Ramos (cell line): ENCODE results near the gene ANKS4B.
"Not testable (repeated sequence)": the region's sequence is repeated elsewhere in the genome, so short reads cannot be mapped to it uniquely, and the experiment has no call there.

ENCODE experiments used
- in situ Hi-C: fragments of 300-500 bp; cut with MboI; formaldehyde crosslinking; loops from one replicate; pipeline ENCODE4 v1.14.3; 2022; ENCODE audit warnings: low sequenced_read_pairs; ENCODE audit not compliant: unreplicated experiment

The ANKS4B gene

GRCh38 chr16:21217121-21217520 is 16.4 kb upstream of the ANKS4B start:
- in situ Hi-C loops = no loop called here

- in situ Hi-C loops = no loop called here
Measured at GRCh38 chr16:21218153-21218552, 15.3 kb upstream of the ANKS4B start.

- in situ Hi-C loops = no loop called here
Measured at GRCh38 chr16:21219551-21219950, 13.9 kb upstream of the ANKS4B start.

- in situ Hi-C loops = no loop called here
Measured at GRCh38 chr16:21222495-21223337, 10.8 kb upstream of the ANKS4B start.

GRCh38 chr16:21223787-21224186 is 9.7 kb upstream of the ANKS4B start:
- in situ Hi-C loops = no loop called here

GRCh38 chr16:21224800-21225199 is 8.7 kb upstream of the ANKS4B start:
- in situ Hi-C loops = no loop called here

- in situ Hi-C loops = no loop called here
Measured at GRCh38 chr16:21226749-21227148, 6.8 kb upstream of the ANKS4B start.

- in situ Hi-C loops = no loop called here
Measured at GRCh38 chr16:21227866-21228265, 5.6 kb upstream of the ANKS4B start.

GRCh38 chr16:21228361-21228872 is 5.1 kb upstream of the ANKS4B start:
- in situ Hi-C loops = no loop called here

GRCh38 chr16:21233045-21233520 is 416 bp upstream of the ANKS4B start:
- in situ Hi-C loops = no loop called here

- in situ Hi-C loops = no loop called here
Measured at GRCh38 chr16:21235199-21235585, 1.7 kb downstream of the ANKS4B start.

GRCh38 chr16:21236831-21237230 is 3.3 kb downstream of the ANKS4B start:
- in situ Hi-C loops = no loop called here

- in situ Hi-C loops = no loop called here
Measured at GRCh38 chr16:21239646-21240045, 6.1 kb downstream of the ANKS4B start.

- in situ Hi-C loops = no loop called here
Measured at GRCh38 chr16:21242756-21243155, 9.3 kb downstream of the ANKS4B start.

- in situ Hi-C loops = no loop called here
Measured at GRCh38 chr16:21244518-21245215, 11.2 kb downstream of the ANKS4B start.

GRCh38 chr16:21248179-21248578 is 14.7 kb downstream of the ANKS4B start:
- in situ Hi-C loops = not testable (repeated sequence)

- in situ Hi-C loops = no loop called here
Measured at GRCh38 chr16:21250072-21250923, 16.8 kb downstream of the ANKS4B start.

- in situ Hi-C loops = no loop called here
Measured at GRCh38 chr16:21253470-21253869, 20.0 kb downstream of the ANKS4B start.

GRCh38 chr16:21256636-21257035 is 23.1 kb downstream of the ANKS4B start:
- in situ Hi-C loops = no loop called here

- in situ Hi-C loops = no loop called here
Measured at GRCh38 chr16:21257284-21257683, 23.8 kb downstream of the ANKS4B start.
